Measurements from ENCODE around the gene SMO.
"Not testable (repeated sequence)": the region's sequence is repeated elsewhere in the genome, so short reads cannot be mapped to it uniquely, and the experiment has no call there.

Gene SMO

GRCh38 chr7:129203050-129203741 lies 14.8 kb downstream of the SMO start:
- no peak for DNase-seq (ENCODE audit: low read depth)
- H3K4me3 ChIP-seq (ENCODE audit: low read depth, low read length) = no peak overlapping the region

GRCh38 chr7:129205126-129205818 lies 16.8 kb downstream of the SMO start:
- DNase-seq (ENCODE audit: low read depth) = no peak
- no peak overlapping the region for H3K4me3 ChIP-seq (ENCODE audit: low read depth, low read length)

- H3K4me3 ChIP-seq (ENCODE audit: low read depth, low read length) = no peak overlapping the region
- DNase-seq (ENCODE audit: low read depth) = no peak
Measured at GRCh38 chr7:129205987-129206785, 17.8 kb downstream of the SMO start.

GRCh38 chr7:129208667-129209066 lies 20.2 kb downstream of the SMO start:
- H3K4me3 ChIP-seq (ENCODE audit: low read depth, low read length) = no peak overlapping the region
- DNase-seq (ENCODE audit: low read depth) = no peak

- no peak for DNase-seq (ENCODE audit: low read depth)
- H3K4me3 ChIP-seq (ENCODE audit: low read depth, low read length) = no peak overlapping the region
Measured at GRCh38 chr7:129209067-129209926, 20.9 kb downstream of the SMO start.

GRCh38 chr7:129210256-129210988 lies 22.0 kb downstream of the SMO start:
- no peak for DNase-seq (ENCODE audit: low read depth)
- no peak overlapping the region for H3K4me3 ChIP-seq (ENCODE audit: low read depth, low read length)

GRCh38 chr7:129210989-129211312 lies 22.5 kb downstream of the SMO start:
- H3K4me3 ChIP-seq (ENCODE audit: low read depth, low read length) = no peak overlapping the region
- no peak for DNase-seq (ENCODE audit: low read depth)

GRCh38 chr7:129212126-129212525 lies 23.7 kb downstream of the SMO start:
- no peak overlapping the region for H3K4me3 ChIP-seq (ENCODE audit: low read depth, low read length)
- DNase-seq (ENCODE audit: low read depth) = no peak

- DNase-seq (ENCODE audit: low read depth) = no peak
- H3K4me3 ChIP-seq (ENCODE audit: low read depth, low read length) = no peak overlapping the region
Measured at GRCh38 chr7:129212596-129212995, 24.2 kb downstream of the SMO start.

GRCh38 chr7:129213828-129214227 lies 25.4 kb downstream of the SMO start:
- H3K4me3 ChIP-seq (ENCODE audit: low read depth, low read length) = no peak overlapping the region
- DNase-seq (ENCODE audit: low read depth) = no peak

- not testable (repeated sequence) for DNase-seq (ENCODE audit: low read depth); H3K4me3 ChIP-seq (ENCODE audit: low read depth, low read length)
Measured at GRCh38 chr7:129215691-129216090, 27.3 kb downstream of the SMO start.

GRCh38 chr7:129216101-129216715 lies 27.8 kb downstream of the SMO start:
- DNase-seq (ENCODE audit: low read depth); H3K4me3 ChIP-seq (ENCODE audit: low read depth, low read length): not testable (repeated sequence)

- H3K4me3 ChIP-seq (ENCODE audit: low read depth, low read length); DNase-seq (ENCODE audit: low read depth): not testable (repeated sequence)
Measured at GRCh38 chr7:129216821-129217416, 28.5 kb downstream of the SMO start.

GRCh38 chr7:129218514-129219062 lies 30.2 kb downstream of the SMO start:
- peak; percentile 27 for DNase-seq (ENCODE audit: low read depth)
- H3K4me3 ChIP-seq (ENCODE audit: low read depth, low read length) = no peak overlapping the region

GRCh38 chr7:129219166-129219565 lies 30.7 kb downstream of the SMO start:
- not testable (repeated sequence) for H3K4me3 ChIP-seq (ENCODE audit: low read depth, low read length); DNase-seq (ENCODE audit: low read depth)

GRCh38 chr7:129222064-129222463 lies 33.6 kb downstream of the SMO start:
- DNase-seq (ENCODE audit: low read depth) = no peak
- H3K4me3 ChIP-seq (ENCODE audit: low read depth, low read length) = no peak overlapping the region

GRCh38 chr7:129224251-129225205 lies 36.1 kb downstream of the SMO start, which contains the start of gene AHCYL2:
AHCYL2 (plus strand) TSS chr7:129225030.
- peak; percentile 92 for DNase-seq (ENCODE audit: low read depth)
- H3K4me3 ChIP-seq (ENCODE audit: low read depth, low read length) = peak within 1 kb of the TSS; percentile 77

Data from skeletal muscle cell (primary cell).